Tongue (tissue), 2 donors: Measurements from ENCODE around the gene ITIH4. TPM values are rescaled to one million over a fixed set of nuclear protein-coding genes. Genes with fewer than 3 reads are reported as not detected.
A peak's percentile ranks its signal among the peaks of the same experiment; 100 is the strongest.

Source experiments
- DNase-seq: peaks from one replicate; pipeline ENCODE4 v3.0.0-alpha.2; 2015
- total RNA-seq: library from RNA; depleted of rRNA; stranded (reverse); fragments of >200 nt; gene quantifications from one replicate; pipeline ENCODE4 v1.2.3, GENCODE V29; 2014

ITIH4 gene
- total RNA-seq, 1 donor from 2014 or later, result 10.1 TPM

DNA sequence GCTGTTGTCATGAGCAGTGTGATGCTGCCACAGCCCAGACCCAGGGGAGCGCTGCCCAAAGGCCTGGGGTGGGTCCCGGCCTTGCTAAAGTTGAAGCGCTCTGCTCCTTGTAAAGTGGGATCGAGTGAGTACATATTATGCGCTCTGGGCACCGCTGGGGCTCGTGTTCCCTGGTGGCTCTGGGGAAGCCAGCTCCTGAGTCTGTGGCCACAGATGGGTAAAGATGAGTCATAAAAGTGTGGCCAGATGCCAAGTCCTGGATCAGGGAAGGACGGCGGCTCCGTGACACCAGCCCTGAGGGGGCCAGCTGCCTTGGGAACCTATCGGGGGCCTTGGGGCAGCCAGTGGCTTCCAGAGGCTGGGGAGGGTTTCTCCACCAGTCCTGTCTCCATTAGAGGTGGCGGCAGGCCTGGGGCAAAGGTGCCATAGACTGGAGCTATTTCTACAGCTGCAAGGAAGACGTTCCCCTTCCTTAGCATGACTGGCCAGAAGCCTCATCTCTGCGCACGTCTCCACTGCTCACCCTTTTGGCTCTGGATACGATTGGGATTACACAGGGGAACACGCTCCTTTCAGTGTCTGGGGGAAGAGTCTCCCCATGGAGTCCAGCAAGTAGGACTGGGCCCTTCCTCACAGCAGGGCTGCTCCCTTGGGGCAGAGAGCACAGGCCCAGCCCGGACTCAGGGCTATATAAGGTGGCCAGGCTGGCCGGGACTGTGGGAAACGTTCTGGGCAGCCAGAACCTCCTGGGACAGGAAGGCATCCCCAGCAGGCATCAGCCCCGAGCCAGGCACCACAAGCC lies 1.2 kb upstream of the ITIH4 start:
- peak; percentile 80 for DNase-seq

DNA sequence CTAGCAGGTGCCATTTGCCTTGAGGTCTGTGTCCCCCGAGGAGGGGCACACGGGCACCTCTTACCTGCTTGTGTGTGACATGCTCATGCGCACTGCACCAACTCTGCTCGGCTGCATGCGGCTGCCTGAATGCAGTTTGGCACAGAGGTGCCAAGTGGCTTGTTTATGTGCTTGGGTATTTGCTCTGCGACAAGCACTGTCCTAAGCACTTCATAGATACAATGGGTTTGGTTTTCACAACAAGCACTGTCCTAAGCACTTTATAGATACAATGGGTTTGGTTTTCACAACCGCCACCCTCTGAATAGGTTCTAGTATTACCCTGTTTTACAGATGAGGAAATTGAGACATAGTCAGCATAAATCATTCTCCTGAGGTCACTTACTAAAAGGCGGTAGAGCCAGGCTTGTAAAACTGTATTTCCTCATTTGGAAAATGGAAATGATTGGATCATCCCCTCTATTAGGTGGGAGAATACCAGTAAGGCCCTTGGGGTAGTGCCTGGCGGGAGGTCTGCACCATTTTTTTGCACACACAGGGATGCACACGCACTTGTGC lies 487 bp downstream of the ITIH4 start:
- no peak for DNase-seq

DNA sequence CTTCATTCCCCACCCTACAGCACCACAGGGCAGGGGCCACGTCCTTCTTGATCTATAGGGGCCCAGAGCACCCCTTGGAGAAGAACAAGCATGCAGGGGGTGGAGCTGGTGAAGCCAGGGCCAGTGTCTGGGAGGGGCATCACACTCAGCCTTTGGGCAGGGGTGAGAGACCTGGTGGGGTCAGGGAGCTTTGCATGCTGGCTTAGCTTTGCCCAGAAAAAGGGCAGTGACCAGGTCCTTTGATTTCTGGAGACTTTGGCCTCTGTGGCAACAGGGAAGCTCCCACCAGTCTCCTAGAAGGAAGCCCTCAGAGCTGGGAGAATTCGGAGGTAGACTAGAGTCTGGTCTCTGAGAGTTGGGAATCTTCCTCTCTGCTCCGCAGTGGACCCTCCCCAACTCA lies 990 bp downstream of the ITIH4 start:
- DNase-seq, result no peak

DNA sequence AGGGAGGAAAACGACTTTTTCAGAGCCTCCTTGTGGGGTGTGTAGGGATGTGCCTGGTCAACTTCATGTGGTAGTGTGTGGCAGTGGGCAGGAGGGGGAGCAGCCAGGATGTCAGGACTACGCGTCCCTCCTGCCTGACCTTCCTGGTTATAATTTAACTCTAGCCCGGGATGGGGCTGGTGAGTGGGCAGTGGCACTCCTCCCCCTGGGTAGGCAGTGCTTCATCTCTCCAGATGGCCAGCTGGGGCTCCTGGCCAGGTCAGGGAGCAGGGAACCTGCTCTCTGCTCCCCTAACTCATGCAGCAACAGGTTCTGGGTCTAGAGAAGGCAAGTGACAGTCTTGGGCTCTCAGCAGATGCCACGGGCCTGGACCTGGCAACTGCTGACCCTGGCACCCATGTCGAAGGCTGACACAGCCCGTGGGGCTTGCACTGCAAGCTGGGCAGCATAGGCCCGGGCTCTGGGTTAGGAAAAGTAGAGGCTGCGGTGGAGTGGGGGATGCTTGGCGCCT lies 2.6 kb downstream of the ITIH4 start:
- DNase-seq, result no peak

DNA sequence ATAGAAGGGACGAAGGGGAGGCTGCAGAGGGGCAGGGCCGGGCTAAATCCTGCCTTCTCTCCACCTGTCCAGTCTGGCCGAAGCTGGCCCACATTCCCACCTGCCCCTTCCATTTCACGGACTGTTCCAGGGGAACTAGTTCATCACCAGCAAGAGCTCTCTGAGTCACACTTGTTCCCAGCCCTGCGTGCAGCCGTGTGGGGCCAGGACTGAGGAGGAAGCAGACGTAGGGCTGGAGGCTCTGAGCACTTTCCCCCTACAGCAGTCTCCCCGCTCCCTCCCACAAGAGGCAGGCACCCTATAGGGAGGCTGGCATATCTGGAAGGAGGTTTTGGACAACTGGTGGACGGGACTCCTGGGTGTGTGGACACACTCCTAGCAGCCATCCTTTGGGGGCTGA lies 3.0 kb downstream of the ITIH4 start:
- DNase-seq, result no peak

DNA sequence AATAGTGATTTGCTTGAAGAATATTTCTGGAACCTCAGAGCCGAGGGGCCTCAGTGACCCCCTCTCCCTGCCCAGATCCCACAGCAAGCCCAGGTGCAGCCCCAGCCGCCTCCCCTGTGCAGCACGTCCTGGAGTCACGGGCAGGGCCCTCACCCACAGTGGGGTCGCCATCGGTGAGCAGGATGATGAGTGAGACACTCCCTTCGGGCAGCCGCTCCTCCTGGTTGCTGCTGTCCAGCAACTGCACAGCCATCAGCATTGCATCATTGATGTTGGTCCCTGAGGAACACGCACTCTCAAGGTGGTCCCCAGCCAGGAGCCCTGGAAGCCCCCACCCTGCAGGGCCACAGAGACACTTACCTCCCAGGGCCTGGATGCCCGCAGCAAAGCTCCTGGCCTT lies 6.4 kb downstream of the ITIH4 start:
- no peak for DNase-seq

DNA sequence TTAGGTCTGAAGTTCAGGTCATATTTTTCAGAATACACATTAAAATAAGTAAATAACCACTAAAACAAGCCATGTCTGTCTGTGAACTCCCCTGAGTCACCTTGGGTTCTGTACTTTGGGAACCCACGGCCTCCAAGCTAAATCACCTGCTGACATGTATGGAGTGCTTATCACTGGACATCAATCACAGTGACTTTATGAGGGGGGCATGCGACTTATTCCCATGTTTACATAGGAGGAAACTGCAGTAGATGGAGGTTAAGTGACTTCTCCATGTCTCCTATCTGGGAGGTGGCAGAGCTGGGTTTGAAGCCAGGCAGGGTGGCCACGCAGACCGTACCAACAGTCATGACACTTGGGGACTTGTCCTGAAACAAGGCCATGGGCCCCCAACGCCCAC lies 8.1 kb downstream of the ITIH4 start:
- DNase-seq, result no peak

DNA sequence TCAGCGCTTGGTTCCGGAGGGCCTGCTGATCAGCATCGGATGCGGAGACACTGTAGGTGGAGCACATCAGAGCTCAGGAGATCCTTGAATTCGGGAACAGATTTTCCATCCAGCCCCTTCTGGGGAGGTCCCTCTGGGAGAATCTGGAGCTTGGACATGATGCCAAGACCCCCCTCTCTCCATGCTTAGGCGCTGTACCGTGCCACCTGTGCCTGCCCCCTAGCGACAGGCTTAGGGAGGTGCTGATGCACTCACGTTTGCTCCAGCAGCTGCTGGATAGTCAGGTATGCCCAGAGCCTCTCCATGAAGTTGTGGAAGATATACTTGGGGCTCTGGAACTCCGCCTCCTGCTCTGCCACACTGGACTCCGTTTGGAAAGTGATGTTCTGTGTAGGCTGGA lies 9.7 kb downstream of the ITIH4 start:
- DNase-seq, result no peak

DNA sequence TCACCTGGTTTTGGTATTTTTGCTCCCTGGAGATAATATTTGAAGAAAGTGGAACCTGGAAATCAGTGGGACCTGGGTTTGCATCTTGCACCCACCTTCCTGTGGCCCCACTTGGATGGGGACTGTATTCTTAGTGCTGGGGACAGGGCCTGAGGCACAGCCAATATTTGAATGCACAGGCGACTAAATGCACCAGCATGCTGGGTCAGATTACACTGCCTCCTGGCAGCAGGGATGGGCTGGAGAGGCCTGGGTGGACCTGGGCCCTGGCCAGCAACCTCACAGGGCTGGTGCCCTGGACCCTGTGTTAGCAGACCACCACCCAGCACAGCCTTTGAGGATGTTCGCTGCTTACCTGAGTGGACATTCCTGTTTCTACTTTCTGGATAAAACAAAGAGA lies 10.5 kb downstream of the ITIH4 start:
- no peak for DNase-seq

DNA sequence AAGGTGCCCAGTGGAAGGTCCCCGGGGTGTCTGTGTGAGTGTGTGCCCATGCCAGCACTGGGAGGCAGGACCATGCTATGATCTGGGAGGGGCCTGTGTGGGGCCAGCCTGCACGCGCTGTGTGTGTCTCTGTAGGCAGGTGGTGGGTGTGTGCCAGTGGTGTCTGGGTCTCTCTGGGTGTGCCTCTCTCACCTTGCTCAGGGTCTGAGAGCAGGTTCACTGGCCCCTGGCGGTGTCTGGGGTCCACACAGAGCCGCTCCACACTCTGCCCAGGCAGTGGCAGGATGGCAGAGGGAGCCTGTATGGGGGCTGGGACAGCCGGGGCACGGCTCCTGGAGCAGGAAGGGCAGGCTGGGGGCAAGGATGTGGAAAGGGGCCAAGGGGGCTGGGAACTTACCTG lies 12.6 kb downstream of the ITIH4 start:
- DNase-seq, result no peak

DNA sequence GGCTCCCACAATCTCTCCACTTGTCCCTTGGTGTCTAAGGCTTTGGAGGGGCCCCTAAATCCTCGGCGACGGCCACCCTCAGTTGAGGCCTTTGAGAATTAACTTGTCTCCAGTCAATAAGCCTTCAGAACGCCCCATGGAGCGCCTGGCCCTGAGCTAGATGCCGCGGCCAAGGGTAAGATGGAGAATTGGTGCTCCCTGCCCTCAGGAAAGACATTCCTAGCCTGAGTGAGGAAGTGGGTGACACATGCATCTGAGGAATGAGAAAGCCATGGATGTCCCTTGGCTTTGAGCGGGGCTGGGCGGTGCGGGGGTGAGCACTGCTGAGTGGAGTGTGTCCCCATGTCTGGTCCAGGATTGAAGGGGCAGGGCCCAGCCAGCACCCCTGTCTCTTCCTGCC lies 13.3 kb downstream of the ITIH4 start:
- DNase-seq, result no peak

DNA sequence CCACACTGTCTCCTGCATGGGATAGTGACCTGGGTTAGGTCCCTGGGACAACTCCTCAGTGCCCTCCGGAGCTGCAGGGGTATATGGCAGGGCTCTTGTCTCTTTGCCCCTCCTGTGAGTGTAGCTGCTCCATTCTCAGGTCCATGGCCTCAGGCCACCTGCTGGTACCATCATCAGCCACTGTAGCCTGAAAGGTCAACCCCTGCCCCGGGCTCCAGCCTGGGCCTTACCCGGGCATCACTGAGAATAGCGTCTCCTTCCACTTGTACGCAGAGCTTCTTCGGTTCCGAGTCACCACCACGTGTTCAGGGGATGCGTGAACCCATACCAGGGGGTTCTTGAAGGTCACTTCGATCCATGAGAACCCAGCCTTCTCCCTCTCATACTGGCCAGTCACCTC lies 13.8 kb downstream of the ITIH4 start:
- DNase-seq, result no peak

DNA sequence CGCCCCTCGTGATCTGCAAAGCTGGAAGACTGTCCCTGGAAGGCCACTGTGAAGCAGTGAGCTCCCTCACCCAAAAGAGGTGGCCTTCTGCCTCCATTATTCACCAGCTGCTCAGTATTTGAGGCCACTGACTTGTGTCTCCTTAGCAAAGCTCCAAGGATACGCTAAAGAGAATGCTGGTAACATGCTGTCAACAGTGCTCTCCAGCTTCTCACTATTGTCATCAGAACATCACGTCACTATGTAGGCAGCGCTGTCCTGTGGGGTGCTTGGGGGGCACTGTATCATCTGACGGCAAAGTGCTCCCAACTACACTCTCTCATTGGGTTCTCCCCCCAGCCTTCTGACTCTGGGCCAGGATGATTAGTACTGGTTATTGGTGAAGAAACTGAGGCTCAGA lies 14.3 kb downstream of the ITIH4 start:
- DNase-seq, result no peak

DNA sequence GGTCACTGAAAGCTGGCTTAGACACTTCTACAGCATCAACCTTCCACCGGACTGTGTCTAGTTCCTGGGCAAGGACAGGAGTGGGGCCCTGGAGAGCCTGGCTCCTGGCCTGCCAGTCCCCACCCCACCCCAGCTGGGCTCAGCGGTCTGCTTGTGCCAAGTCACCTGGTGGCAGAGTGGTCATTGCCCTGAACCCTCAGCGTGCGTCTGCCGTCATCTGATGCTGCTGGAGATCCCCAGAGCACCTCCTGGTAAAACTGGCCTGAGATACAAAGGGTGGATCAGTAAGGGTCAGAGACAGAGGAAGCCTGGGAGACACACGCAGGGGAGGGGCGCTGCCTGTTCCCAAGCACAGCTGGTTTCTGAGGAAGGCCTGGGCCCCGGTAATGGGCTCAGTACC lies 16.7 kb downstream of the ITIH4 start:
- no peak for DNase-seq

DNA sequence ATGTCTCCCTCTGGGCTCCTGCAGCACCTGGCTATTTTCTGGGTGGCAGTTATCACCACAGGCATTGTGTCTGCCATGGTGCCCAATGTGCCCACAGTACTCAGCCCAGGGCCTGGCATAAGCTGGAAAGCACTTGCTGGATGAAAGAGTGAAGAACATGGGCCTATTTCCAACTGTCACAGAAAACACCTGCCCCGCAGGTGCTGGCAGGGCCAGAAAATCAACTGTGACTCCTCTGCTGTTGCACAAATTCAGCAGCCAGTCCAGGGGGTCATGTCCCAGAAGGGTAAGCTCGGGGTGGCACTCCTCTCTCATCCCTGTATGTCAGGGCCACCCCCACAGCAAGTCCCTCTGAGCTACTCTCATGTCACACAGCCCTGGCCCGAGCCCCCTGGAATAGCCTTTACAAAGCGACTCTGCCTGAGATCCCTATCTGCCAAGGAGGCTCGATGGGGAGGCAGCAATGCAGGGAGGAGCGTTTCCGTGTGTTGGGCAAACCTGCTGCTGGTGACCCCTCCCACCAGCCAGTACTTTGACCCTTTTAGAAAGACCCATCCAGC lies 18.9 kb downstream of the ITIH4 start:
- DNase-seq, result no peak

DNA sequence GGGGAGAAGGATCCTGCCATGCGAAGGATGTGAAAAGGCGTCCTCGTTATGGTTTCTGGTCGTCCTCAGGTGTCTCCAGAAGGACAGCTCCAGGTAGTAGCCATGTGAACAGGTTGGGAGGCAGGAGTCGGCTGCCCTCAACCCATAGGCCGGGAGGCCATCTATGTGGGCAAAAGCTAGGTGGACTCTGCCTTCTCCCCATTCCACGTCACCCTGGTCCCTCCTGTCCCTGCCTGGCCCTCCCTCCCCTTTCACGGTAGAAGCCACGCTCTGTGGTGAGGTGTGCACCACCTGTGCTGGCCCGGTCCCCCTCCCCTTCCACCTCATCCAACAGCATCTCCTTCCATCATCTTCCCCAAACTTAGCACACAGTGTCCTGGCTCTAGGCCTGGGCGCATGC lies 19.5 kb downstream of the ITIH4 start:
- DNase-seq, result no peak

DNA sequence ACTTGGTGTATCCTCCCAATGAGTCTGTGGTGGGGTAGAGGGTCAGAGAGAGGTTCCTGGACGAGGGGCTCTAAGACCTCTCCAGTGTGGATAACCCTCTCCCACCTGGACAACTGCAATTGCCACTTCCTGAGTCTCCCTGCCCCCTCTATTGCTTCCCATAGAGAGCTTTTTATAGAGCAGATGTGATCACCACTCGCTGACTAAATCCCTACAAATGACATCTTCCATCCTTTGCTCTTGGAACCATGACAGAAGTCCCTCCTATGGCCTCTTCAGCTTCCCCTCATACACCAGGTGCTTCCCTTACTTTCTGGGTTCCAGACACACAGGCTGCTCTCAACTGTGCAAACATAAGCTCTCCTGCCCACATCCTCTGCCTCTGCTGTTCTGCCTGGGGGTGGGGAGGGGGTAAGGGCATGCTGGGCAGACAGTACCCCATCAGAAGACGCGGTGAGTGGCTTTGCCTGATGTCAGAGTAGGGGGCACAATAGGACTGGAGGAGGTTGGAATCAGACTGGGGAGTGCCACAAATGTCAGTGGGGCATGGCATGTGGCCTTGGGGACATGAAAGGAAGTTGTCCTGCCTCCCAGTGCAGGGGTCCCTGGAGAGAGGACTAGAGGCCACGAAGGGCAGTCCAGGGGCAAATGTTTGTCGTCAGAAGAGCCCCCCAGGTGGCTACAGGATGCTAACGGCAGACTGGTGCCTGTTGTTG lies 20.7 kb downstream of the ITIH4 start:
- DNase-seq, result peak; percentile 42

DNA sequence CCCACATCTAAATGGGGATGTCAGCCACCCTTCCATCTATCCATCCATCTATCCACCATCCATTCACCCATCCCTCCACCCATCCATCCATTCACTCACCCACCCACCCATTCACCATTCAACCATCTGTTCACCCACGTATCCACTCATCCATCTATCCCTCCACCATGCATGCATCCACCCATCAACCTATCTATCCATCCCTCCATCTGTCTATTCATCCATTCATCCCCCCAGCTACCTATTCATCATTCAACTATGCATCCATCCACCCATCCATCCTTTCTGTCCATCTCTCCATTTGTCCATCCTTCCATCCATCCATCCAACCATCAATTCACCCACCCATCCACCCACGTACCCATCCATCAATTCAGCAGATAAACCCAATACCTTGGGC lies 21.3 kb downstream of the ITIH4 start:
- no peak for DNase-seq

DNA sequence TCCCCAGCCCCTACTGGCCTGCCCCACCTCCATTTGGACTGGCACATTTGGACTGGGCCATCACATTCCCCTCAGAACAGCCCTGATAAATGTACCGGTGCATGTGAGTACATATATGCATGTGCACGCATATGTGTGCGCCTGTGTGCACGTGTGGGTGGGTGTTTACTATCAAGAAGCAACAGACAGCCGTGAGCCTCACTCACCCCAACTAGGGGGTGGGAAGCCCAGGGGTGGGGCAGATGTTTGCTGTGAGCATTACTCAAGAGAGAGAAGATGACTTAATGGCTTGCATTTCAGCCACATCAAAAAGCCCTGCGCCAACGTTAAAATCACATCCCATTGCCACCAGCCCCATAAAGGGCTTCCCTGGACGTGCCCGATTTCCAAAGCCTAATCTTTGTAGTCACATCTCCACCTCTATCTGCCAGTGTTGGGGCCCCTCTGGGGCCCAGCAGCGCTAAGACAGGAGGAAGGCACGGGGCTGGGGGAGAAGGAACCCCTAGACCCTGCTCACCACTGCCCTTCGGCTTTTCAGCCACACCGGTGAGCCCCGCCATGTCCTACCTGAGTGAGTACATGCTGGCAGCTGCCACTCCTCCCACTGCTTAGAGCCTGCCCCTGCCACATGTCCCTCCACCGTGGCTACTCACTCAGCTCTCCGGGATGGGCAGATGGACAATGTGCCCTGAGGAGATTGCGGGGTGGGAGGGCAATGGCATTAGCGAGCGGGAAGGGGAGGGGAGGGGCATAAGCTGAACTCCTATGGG lies 25.0 kb downstream of the ITIH4 start:
- no peak for DNase-seq

DNA sequence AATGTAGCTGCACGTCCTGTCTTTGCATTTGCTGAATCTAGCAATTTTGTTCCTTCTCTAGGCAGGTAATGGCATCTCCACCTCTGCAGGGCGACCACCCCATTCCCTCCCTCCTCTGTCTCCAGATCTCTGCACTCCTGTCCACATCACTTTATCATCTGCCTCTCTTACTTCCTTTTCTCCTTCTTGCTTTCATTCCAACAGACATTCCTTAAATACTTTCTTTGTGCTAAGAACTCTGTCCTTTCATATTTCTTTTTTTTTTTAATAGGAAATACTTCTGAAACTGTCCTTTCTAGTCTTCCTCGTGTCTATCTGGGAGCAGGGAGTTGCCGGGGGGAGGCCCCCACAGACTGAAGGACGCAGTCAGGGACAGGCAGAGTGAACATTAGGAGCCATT lies 28.6 kb downstream of the ITIH4 start:
- DNase-seq, result no peak

DNA sequence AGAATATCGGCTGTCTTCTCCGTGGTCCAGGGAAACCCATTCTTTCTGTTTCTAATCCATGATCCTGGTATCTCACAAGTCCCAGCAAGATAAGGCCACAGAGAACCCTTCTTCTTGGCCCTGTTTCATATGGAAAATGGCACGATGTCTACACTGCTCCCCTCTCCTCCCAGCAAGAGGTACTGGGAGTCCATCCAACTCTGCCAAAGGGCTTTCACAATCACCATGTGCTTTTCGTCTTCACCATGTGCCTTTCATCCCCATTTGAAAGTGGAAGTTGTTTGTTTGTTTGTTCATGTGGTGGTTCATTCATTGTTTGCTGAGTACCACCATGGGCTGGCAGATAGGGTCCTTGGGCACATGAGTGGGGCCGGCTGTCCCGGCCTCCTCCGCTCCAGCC lies 30.4 kb downstream of the ITIH4 start:
- no peak for DNase-seq

DNA sequence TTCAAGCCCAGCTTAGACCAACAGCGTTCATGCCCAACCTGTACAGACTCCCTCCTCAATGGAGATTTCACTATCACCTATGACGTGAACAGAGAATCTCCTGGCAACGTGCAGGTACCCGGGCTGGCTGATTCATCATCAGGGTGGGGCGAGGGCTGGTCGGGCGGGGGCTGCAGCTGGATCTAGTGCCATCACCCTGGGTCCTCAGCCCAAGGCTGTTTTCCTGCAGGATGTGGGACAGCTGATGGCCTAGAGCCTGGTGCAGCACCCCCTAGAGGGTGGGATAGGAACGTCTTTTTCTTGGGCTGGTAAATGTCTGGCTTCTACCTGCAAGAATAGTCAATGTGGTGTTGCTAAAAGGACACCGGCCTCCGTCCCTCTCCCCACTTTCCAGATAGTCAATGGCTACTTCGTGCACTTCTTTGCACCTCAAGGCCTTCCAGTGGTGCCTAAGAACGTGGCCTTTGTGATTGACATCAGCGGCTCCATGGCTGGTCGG lies 31.4 kb downstream of the ITIH4 start:
- DNase-seq, result no peak
